ENCODE data around the gene KATNBL1. TPM values are rescaled to one million over a fixed set of nuclear protein-coding genes. Genes with fewer than 3 reads are reported as not detected.

Gene KATNBL1
- total and polyA plus RNA-seq, 9 of the 15 experiments (the other 6 are each of a cell fraction or from before 2014, with no cell fraction given), result 6.6 to 46.0 (median 24.0) TPM

DNA sequence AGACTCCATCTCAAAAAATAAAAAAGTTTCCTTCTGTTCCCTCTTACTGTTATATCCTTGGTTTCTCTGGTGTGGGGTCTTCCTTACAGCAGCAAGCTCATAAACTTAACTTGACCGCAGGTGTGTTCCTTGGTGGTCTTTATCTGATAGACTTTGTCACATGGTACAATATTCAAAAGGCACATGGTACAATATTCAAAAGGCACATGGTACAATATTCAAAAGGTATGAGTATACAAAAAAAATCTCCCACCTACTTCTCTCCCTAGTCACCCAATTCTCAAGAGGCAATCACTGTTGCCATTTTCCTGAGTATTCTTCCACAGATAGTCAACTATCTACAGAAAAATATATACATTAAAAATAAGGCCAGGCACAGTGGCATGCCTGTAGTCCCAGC lies 103.5 kb downstream of the KATNBL1 start:
- Histone ChIP-seq H3K9me3 (replicated peaks; ENCODE audit: control insufficient read depth, insufficient read depth, low read depth, low read length) (no peaks in the 10 kb centered on the region; the same call in 1 of the 2 replicates), H3K4me2 (ENCODE audit: insufficient read depth, low read length) (no peak overlapping the region), H4K20me1 (replicated peaks; ENCODE audit: control insufficient read depth, insufficient read depth, low read length) (no peaks in the 10 kb centered on the region), H3K9me1 (ENCODE audit: control insufficient read depth, insufficient read depth, low read length) (no peaks in the 10 kb centered on the region), H3K4me1 (replicated peaks in 1 of 2; ENCODE audit: control insufficient read depth in 2 of 2, insufficient read depth in 2 of 2, low read length in 2 of 2) (peaks cover 0 to 3% of the 10 kb centered on the region in 2 experiments; a peak in 1 of 5 replicates), H2AFZ (ENCODE audit: low read depth, low read length) (no peak overlapping the region), H3K4me3 (no peak overlapping the region), H3K36me3 (ENCODE audit: control insufficient read depth, insufficient read depth, low read length) (peaks cover 10% of the 10 kb centered on the region; the same call in 2 of the 3 replicates), H3K27ac (ENCODE audit: extremely low read depth, low read depth, low read length) (no peak overlapping the region), H3K27me3 (ENCODE audit: control insufficient read depth in 2 of 2, insufficient read depth in 2 of 2, low read length in 2 of 2) (no peaks in the 10 kb centered on the region), H3K9ac (ENCODE audit: insufficient read depth in 1 of 2, low read depth in 2 of 2, low read length in 2 of 2) (no peak overlapping the region), H3K79me2 (ENCODE audit: control insufficient read depth, insufficient read depth, low read length) (peaks cover 14% of the 10 kb centered on the region)
- DNase-seq (ENCODE audit: extremely low read depth in 1 of 4, low spot score in 3 of 4) (no peak), FAIRE-seq (no peak), ATAC-seq (no peak)
- CTCF ChIA-PET (ENCODE audit: low intra/inter-chr PET ratio), result no interaction called here
- TF ChIP-seq, protein P1, sequence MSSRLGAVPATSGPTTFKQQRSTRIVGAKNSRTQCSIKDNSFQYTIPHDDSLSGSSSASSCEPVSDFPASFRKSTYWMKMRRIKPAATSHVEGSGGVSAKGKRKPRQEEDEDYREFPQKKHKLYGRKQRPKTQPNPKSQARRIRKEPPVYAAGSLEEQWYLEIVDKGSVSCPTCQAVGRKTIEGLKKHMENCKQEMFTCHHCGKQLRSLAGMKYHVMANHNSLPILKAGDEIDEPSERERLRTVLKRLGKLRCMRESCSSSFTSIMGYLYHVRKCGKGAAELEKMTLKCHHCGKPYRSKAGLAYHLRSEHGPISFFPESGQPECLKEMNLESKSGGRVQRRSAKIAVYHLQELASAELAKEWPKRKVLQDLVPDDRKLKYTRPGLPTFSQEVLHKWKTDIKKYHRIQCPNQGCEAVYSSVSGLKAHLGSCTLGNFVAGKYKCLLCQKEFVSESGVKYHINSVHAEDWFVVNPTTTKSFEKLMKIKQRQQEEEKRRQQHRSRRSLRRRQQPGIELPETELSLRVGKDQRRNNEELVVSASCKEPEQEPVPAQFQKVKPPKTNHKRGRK (tag; IDR thresholded peaks at IDR 0.05), result no peak
- TF ChIP-seq ZBTB8A (IDR thresholded peaks at IDR 0.05; ENCODE audit: partially characterized antibody), result no peak
- no peak for TF ChIP-seq HCFC1 (IDR thresholded peaks at IDR 0.05; ENCODE audit: low read depth, low read length)
- TF ChIP-seq NFATC3 (IDR thresholded peaks at IDR 0.05), result no peak
- TF ChIP-seq, protein P2, sequence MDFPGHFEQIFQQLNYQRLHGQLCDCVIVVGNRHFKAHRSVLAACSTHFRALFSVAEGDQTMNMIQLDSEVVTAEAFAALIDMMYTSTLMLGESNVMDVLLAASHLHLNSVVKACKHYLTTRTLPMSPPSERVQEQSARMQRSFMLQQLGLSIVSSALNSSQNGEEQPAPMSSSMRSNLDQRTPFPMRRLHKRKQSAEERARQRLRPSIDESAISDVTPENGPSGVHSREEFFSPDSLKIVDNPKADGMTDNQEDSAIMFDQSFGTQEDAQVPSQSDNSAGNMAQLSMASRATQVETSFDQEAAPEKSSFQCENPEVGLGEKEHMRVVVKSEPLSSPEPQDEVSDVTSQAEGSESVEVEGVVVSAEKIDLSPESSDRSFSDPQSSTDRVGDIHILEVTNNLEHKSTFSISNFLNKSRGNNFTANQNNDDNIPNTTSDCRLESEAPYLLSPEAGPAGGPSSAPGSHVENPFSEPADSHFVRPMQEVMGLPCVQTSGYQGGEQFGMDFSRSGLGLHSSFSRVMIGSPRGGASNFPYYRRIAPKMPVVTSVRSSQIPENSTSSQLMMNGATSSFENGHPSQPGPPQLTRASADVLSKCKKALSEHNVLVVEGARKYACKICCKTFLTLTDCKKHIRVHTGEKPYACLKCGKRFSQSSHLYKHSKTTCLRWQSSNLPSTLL (IDR thresholded peaks at IDR 0.05), result no peak
- TF ChIP-seq, protein P3, sequence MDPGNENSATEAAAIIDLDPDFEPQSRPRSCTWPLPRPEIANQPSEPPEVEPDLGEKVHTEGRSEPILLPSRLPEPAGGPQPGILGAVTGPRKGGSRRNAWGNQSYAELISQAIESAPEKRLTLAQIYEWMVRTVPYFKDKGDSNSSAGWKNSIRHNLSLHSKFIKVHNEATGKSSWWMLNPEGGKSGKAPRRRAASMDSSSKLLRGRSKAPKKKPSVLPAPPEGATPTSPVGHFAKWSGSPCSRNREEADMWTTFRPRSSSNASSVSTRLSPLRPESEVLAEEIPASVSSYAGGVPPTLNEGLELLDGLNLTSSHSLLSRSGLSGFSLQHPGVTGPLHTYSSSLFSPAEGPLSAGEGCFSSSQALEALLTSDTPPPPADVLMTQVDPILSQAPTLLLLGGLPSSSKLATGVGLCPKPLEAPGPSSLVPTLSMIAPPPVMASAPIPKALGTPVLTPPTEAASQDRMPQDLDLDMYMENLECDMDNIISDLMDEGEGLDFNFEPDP (CRISPR knock-in tag; IDR thresholded peaks at IDR 0.05), result no peak
- no peak for TF ChIP-seq MEF2D (tag; conservative IDR thresholded peaks at IDR 0.05; ENCODE audit: low read depth)
- in situ Hi-C loops (cut with MboI), result no loop called here
- intact Hi-C loops (cut with micrococcal nuclease), result no loop called here
- 73% methylated on average over 1 of the region's 1 CpG for WGBS (ENCODE audit: insufficient coverage, low coverage, missing lambda C conversion rate)
- no TSS peak for BruUV-seq (replicated peaks)
- POLR2A ChIA-PET, result no interaction called here

All from K562 (cell line).